GM12864 (cell line): ENCODE data around the gene SCAF1.

ENCODE experiments used
- DNase-seq: peaks from one replicate; pipeline ENCODE4 v3.0.0-alpha.2; 2011; ENCODE audit warnings: low read depth
- H3K4me3 ChIP-seq: 2 replicates; pipeline ENCODE4 v1.5.1; 2011; ENCODE audit warnings: mild to moderate bottlenecking, low read depth, low read length, control low read depth
- TF ChIP-seq, protein P1 (sequence below): IDR thresholded peaks from 2 replicates; pipeline ENCODE4 v1.5.1; 2011; ENCODE audit warnings: low read depth, mild to moderate bottlenecking, moderate library complexity, low read length, control low read depth, inconsistent platforms; ENCODE audit errors: missing control alignments

SCAF1 gene

DNA sequence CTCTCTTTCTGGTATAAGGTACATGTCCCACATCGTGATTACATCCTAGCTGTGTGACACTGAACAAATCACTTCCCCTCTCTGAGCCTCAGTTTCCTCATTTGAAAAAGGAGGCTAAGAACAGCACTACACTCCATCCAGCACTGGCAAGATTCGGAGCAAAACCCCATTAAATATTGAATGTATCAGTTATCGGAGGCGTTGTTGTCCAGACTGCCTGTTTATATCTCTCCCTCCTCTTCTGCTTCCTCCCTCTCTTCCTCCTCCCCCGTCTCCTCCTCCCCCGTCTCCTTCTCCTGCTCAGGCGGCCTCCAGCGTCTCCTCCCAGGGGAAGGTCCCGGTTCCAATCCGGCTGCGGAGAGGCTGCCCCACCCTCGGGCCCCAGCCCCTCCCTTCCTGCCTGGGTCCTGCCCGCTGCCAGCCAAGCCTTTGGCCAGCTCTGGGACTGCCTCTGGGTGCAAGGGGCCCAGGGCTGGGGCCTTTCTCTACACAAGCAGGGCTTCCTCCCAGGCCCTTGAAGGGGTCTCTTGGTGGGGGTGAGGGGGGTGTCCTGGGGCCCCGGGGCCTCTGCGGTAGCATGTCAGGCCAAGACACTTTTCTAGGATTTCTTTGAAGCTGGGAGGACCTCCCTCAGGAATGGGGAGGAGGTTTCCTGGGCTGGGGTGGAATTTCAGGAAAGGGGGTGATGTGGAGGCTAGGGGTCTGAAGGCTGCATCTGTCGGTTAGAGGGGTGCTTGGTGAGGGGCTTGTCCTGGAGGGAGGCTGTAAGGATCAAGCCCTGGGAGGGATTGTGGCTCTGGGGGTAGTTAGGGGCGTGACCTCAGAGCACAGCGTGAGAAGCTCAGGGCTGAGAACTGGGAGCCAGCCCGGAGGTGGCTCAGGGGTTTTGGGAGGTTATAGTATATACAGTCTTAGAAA lies 3.9 kb upstream of the SCAF1 start:
- DNase-seq: no peak
- TF ChIP-seq, protein P1, sequence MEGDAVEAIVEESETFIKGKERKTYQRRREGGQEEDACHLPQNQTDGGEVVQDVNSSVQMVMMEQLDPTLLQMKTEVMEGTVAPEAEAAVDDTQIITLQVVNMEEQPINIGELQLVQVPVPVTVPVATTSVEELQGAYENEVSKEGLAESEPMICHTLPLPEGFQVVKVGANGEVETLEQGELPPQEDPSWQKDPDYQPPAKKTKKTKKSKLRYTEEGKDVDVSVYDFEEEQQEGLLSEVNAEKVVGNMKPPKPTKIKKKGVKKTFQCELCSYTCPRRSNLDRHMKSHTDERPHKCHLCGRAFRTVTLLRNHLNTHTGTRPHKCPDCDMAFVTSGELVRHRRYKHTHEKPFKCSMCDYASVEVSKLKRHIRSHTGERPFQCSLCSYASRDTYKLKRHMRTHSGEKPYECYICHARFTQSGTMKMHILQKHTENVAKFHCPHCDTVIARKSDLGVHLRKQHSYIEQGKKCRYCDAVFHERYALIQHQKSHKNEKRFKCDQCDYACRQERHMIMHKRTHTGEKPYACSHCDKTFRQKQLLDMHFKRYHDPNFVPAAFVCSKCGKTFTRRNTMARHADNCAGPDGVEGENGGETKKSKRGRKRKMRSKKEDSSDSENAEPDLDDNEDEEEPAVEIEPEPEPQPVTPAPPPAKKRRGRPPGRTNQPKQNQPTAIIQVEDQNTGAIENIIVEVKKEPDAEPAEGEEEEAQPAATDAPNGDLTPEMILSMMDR: no peak
- H3K4me3 ChIP-seq: no peak overlapping the region

DNA sequence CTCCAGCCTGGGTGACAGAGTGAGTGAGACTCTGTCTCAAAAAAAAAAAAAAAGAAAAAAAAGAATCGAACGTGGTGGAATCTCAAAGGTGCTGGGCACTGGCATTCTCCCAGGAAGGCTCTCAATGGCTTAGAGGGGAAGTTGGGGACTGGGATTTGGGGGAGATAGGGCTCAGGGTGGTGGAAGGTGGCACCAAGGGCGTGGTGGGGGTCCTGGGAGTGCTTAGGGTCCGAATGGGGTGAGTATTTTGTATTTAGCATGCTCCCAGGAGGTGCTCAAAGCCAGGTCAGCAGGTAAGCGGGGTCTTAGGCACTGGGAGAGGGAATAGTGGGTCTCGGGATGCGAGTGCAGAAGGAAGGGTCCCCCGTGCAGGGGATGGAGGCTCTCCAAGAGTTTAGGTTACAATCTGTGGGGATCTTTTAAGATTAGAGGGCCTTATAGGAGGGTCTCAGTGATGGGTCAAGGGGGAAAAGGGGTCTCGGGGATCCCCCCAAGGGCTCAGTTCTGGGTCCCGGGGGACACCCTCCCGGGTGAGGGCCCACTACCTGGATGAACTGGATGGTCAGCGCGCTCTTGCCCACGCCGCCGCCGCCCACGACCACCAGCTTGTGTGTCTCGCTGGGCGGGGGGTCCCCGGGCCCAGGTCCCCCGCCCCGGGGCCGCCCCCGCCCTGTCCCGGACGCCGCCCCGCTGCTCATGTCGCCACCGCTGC lies 2.5 kb upstream of the SCAF1 start:
- TF ChIP-seq, protein P1: no peak
- DNase-seq: no peak
- H3K4me3 ChIP-seq: peak overlapping the region; percentile 53

DNA sequence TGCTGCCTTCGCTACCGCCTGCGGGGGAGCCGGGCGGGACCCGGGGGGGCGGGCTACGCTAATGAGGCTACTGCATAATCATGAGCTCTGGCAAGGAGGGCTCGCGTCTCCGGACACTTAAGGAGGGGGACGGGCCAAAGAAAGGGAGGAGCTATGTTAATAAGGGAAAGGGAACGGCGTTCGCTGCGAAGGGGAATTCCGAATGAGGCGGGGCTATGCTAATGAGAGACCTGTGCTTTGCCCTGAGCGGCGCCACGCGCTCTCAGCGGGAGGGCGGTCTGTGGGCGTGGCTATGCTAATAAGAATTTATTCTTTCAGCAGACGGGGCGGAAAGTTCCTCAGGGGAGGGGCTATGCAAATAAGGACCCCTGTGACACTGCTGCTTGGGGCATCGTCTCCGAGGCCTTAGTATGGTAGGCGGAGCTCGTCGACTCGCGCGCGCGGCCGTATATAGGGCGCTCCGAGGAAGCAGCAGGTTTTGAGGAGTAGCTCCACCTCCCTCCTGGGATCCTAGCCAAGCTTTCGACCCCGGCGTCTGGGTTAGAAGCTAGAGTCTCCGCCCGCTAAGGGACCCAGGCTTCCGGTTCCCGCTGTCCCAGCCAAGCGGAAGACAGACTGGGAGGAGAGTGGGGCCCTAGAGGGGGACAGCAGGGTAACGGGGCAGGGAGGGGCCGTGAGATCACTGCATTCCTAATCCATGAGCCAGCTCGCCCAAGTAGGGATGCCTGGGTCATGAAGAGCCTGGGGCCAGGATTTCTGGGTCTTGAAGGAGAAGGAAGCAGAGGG lies 1.7 kb upstream of the SCAF1 start, which contains the start of gene RRAS:
TSS of gene RRAS (minus strand) at position 31 of the 786 bp plus-strand sequence. CDS start 45 bp downstream, outside the sequence.
- H3K4me3 ChIP-seq: peak within 1 kb of the TSS; percentile 63
- TF ChIP-seq, protein P1: no peak
- DNase-seq: peak; percentile 99

DNA sequence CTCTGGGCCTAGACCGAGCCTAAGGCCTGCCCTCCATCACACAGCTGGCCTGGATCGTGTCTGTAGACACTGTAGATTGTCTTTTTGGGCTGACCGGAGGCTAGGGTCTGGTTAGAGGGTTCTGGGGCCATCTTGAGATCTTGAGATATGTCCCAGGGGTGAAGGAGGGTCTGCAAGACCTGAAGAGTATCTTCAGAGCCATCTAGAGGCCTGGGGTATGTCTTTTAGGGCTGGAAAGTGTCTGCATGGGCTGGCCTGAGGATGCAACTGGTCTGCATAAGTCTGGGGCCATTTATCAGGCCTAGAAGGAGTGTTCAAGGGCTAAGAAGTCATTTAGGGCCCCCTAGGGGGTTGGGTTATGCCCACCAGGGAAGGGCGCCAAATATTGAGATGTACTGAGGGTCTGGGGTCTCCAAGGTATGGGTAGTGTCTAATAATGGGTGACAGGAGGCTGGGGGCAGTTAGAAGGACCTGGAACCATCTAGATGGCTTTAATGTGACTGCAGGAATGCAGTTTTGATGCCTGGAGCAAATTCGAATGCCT lies 555 bp downstream of the SCAF1 start:
- H3K4me3 ChIP-seq: peak overlapping the region; percentile 95
- TF ChIP-seq, protein P1: no peak
- DNase-seq: no peak

DNA sequence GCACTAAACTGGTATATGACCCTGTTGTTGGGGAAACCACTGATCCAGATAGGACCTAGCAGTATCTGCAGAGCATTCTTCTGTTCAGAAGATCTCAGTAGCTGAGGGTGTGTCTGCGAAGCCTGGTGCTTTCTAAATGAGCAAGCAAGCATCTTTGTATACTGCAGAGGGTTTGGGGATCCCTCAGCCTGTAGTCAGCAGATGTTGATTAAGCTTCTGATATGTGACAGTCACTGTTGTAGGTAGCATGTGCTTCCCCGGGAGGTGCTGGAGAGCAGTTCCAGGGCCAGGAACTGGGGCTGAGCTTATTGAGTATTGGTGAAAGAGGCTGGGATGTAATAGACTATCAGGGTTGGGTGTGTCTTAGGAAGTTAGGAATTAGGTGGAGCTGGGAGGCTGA lies 1.5 kb downstream of the SCAF1 start:
- TF ChIP-seq, protein P1: no peak
- DNase-seq: no peak
- H3K4me3 ChIP-seq: no peak overlapping the region; the same call in 1 of the 2 replicates

DNA sequence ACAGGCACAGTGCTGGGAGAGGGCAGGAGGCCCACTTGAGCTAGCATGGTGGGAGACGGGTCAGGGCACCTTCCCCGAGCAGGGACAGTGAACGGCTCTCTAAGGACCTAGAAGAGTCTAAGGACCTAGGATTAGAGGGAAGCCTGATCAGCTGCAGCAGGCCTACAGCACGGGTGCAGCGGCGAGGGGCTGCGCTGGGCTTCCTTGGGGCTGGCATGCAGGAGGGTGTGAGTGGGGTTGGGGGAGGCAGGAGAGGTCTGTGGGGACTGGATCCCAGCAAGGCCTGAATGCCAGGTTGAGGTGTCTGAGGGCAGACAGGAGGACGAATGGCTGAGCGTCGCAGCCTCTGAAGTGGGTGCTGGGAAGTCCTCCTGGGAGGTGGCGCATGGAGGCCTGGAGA lies 3.6 kb downstream of the SCAF1 start:
- TF ChIP-seq, protein P1: no peak

More for the DNA sequence above, 3.6 kb downstream of the SCAF1 start:
- DNase-seq: no peak
- H3K4me3 ChIP-seq: no peak overlapping the region
